ENCODE measurements around the gene PRR23B. TPM values are rescaled to one million over a fixed set of nuclear protein-coding genes. Genes with fewer than 3 reads are reported as not detected.
"Not testable (repeated sequence)": the region's sequence is repeated elsewhere in the genome, so short reads cannot be mapped to it uniquely, and the experiment has no call there.

The PRR23B gene
- total and polyA plus RNA-seq, 2 experiments from 2014 or later, result not detected

DNA sequence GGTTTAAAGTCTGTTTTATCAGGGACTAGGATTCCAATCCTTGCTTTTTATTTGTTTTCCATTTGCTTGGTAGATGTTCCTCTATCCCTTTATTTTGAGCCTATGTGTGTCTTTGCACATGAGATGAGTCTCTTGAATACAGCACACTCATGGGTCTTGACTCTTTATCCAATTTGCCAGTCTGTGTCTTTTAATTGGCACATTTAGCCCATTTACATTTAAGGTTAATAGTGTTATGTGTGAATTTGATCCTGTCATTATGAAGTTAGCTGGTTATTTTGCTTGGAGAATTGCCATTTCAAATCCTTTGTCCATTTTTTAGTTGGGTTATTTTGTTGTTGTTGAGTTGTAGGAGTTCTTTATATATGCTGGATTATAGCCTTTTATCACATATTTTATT, 9.8 kb upstream of the PRR23B start:
- H3K4me3 Mint-ChIP-seq; H3K4me2 ChIP-seq; H2AFZ ChIP-seq; H3K36me3 Mint-ChIP-seq (ENCODE audit: low read depth); H3K4me1 Mint-ChIP-seq; H3K4me3 ChIP-seq; H3K27ac Mint-ChIP-seq; H3K36me3 ChIP-seq (ENCODE audit: insufficient read depth); H3K27ac ChIP-seq (ENCODE audit: low read depth); ATAC-seq; DNase-seq (ENCODE audit: low spot score); H4K20me1 ChIP-seq (replicated peaks; ENCODE audit: insufficient read depth); H3K79me2 ChIP-seq (replicated peaks; ENCODE audit: insufficient read depth); H3K4me1 ChIP-seq (ENCODE audit: insufficient read depth); H3F3A ChIP-seq (replicated peaks; ENCODE audit: low read depth); H3K9me2 ChIP-seq (ENCODE audit: insufficient read depth); H3K27me3 Mint-ChIP-seq (ENCODE audit: insufficient read depth, low read depth, poor library complexity); H3K27me3 ChIP-seq (ENCODE audit: insufficient read depth): not testable (repeated sequence)
- H3K9me3 Mint-ChIP-seq, result peaks cover 16% of the 10 kb centered on the region; the same call in 2 of the 3 replicates

- H3K27me3 ChIP-seq (ENCODE audit: insufficient read depth), result no peaks in the 10 kb centered on the region
- H3K4me3 ChIP-seq, result no peak overlapping the region
- no peak overlapping the region for H3K27ac Mint-ChIP-seq
- no peaks in the 10 kb centered on the region for H3K27me3 Mint-ChIP-seq (ENCODE audit: insufficient read depth, low read depth, poor library complexity)
- no peaks in the 10 kb centered on the region for H3K9me2 ChIP-seq (ENCODE audit: insufficient read depth)
- no peaks in the 10 kb centered on the region for H3K4me1 Mint-ChIP-seq
- no peak overlapping the region for H3K27ac ChIP-seq (ENCODE audit: low read depth)
- H3K36me3 Mint-ChIP-seq (ENCODE audit: low read depth), result no peaks in the 10 kb centered on the region; the same call in 2 of the 3 replicates
- no peak overlapping the region for H2AFZ ChIP-seq
- H3K4me3 Mint-ChIP-seq, result no peak overlapping the region
- H3K36me3 ChIP-seq (ENCODE audit: insufficient read depth), result no peaks in the 10 kb centered on the region
- H3K4me1 ChIP-seq (ENCODE audit: insufficient read depth), result no peaks in the 10 kb centered on the region
- H4K20me1 ChIP-seq (replicated peaks; ENCODE audit: insufficient read depth), result no peaks in the 10 kb centered on the region
- no peak overlapping the region for H3K4me2 ChIP-seq
- no peaks in the 10 kb centered on the region for H3K79me2 ChIP-seq (replicated peaks; ENCODE audit: insufficient read depth)
- no peaks in the 10 kb centered on the region for H3F3A ChIP-seq (replicated peaks; ENCODE audit: low read depth)
- no peak for ATAC-seq
- no peak for DNase-seq (ENCODE audit: low spot score)
- peaks cover 14% of the 10 kb centered on the region; the same call in 2 of the 3 replicates for H3K9me3 Mint-ChIP-seq
- no peak for TF ChIP-seq REST (IDR thresholded peaks at IDR 0.05; ENCODE audit: unreplicated experiment)
- TF ChIP-seq ETS1 (IDR thresholded peaks at IDR 0.05), result no peak
- TF ChIP-seq ZNF462 (CRISPR knock-in tag; IDR thresholded peaks at IDR 0.05), result no peak
- TF ChIP-seq, protein P1, sequence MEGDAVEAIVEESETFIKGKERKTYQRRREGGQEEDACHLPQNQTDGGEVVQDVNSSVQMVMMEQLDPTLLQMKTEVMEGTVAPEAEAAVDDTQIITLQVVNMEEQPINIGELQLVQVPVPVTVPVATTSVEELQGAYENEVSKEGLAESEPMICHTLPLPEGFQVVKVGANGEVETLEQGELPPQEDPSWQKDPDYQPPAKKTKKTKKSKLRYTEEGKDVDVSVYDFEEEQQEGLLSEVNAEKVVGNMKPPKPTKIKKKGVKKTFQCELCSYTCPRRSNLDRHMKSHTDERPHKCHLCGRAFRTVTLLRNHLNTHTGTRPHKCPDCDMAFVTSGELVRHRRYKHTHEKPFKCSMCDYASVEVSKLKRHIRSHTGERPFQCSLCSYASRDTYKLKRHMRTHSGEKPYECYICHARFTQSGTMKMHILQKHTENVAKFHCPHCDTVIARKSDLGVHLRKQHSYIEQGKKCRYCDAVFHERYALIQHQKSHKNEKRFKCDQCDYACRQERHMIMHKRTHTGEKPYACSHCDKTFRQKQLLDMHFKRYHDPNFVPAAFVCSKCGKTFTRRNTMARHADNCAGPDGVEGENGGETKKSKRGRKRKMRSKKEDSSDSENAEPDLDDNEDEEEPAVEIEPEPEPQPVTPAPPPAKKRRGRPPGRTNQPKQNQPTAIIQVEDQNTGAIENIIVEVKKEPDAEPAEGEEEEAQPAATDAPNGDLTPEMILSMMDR (conservative IDR thresholded peaks at IDR 0.05; ENCODE audit: low read depth in 2 of 2), result no peak
- TF ChIP-seq ZNF331 (CRISPR knock-in tag; IDR thresholded peaks at IDR 0.05; ENCODE audit: low read depth), result no peak
- TF ChIP-seq POLR2AphosphoS5 (IDR thresholded peaks at IDR 0.05; ENCODE audit: low read depth), result no peak
- TF ChIP-seq EZH2phosphoT487 (IDR thresholded peaks at IDR 0.05; ENCODE audit: unreplicated experiment), result no peak
- no peak for TF ChIP-seq NANOG (IDR thresholded peaks at IDR 0.05; ENCODE audit: borderline replicate concordance)
- no peak for TF ChIP-seq CREB1 (CRISPR knock-in tag; IDR thresholded peaks at IDR 0.05; ENCODE audit: low read depth)
- TF ChIP-seq EZH2 (IDR thresholded peaks at IDR 0.05; ENCODE audit: low read depth, unreplicated experiment), result no peak
Measured at GRCh38 chr3:139024968-139025367, 4.2 kb upstream of the PRR23B start.
